HG03520 (cell line): ENCODE results near the gene ANO1.

ENCODE experiments used
- ATAC-seq: cut with Tn5 transposase; IDR thresholded peaks from one replicate; pipeline ENCODE4 v1.9.1; 2021; ENCODE audit warnings: mild to moderate bottlenecking, moderate library complexity; ENCODE audit not compliant: unreplicated experiment

Gene ANO1

GRCh38 chr11:70111269-70112016 is 33.3 kb downstream of the ANO1 start:
- no peak for ATAC-seq

DNA sequence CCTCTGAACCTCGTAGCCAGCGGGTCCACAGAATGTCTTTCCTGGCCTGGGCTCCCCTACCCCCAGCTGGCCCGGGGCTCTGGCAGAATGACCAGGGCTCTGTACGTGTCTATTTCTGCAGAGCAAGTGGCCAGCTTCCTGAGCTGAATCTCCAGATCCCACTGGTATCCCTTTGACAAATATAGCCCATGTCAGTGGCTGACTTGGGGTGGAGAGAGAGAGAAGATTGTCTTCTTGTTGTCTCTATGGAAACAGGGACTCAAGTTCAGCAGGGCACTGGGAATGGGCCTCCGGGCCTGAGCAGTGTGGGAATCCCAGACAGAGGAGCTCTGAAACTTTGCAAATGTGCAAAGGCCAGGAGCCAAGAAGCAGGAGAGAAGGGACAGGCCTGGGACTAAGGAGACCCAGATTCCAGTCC is 33.9 kb downstream of the ANO1 start:
- ATAC-seq = no peak

DNA sequence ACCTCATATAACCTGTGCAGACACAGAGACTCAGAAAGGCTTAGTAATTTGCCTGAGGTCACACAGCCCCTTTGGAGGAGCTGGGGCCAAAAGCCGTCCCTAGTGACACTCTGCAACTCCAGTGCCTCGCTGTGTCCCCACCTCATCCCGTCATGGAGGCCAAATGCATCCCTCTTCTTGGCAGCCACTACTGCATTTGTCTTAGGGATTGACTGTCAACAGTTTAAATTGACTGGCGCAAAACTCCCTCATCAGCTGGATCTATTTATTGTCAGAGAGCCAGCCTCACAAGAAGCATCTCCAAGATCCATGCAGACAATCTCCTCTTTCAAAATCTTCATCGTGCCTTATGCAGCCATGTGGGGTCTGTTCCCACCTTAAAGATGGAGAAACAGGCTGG is 35.7 kb downstream of the ANO1 start:
- no peak for ATAC-seq

DNA sequence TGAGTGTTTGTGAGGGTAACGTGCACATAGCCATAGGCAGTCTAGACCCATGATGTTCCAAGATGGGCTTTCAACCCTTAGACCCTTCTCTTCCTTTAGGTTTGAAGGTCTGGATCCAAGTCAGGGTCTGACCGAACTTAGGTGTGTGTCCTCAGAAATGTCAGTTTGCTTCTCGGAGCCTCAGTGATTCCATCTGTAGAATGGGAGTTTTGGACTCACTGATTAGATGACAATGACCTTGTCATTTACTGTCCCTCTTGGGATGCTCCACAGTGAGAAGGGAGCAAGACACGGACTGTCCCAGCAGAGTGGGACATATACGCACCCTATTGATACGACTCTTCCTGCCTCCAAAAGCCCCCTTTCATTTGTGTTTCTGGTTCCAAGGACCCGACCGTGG is 37.7 kb downstream of the ANO1 start:
- no peak for ATAC-seq

- ATAC-seq = no peak
Observed at GRCh38 chr11:70116386-70117065, 38.4 kb downstream of the ANO1 start.

GRCh38 chr11:70117567-70118145 is 39.5 kb downstream of the ANO1 start:
- no peak for ATAC-seq

GRCh38 chr11:70118642-70119041 is 40.5 kb downstream of the ANO1 start:
- ATAC-seq = no peak

- no peak for ATAC-seq
Observed at GRCh38 chr11:70119502-70119901, 41.4 kb downstream of the ANO1 start.

DNA sequence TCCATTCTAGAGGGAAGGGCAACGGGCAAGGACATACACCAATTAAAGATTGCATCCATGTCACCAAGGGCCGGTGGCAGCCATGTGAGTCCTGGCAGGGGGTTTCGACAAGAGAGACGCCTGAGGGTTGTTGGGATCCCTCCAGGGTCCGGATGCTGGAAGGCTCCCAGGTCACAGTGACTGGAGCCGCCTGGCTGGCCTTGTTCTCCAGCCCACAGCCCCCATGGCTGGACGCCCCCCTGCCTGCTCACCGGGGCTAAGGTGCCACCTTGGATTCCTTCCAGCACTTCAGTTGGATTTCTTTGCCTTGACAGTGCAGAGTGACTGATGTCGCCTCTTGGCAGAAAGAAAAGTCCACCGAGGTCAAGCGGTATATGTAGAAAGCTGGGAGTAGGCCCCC is 42.6 kb downstream of the ANO1 start:
- no peak for ATAC-seq

DNA sequence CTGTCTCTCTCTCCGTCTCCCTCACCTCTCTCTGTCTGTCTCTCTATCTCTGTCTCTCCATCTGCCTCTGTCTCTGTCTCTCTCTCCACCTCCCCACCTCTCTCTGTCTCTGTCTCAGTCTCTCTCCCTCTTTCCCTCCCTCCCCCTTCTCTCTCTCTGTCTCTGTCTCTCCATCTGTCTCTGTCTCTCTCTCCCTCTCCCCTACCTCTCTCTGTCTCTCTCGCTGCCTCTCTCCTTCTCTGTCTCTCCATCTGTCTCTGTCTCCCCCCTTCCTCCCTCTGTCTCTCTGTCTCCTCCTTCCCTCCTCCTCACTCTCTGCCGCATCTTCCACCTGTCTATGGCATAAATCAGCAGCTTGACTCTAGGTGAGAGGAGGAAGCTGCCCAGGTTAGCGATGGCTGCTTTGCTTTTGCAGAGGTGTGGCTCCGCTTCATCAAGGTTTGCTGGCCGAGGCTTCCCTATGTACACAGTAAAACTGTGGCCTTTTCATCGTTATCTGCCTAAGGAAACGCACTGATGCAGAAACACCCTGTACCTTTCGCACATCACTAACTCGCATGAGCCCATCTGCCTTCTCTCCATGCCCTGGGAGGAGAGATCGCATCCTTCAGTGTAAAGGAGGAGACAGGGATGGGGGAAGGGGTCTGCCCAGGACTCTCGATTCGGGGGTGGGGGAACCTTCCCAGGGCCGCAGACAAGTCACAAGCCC is 44.5 kb downstream of the ANO1 start:
- no peak for ATAC-seq

- no peak for ATAC-seq
Observed at GRCh38 chr11:70123711-70124110, 45.6 kb downstream of the ANO1 start.

GRCh38 chr11:70124321-70125000 is 46.3 kb downstream of the ANO1 start:
- no peak for ATAC-seq

DNA sequence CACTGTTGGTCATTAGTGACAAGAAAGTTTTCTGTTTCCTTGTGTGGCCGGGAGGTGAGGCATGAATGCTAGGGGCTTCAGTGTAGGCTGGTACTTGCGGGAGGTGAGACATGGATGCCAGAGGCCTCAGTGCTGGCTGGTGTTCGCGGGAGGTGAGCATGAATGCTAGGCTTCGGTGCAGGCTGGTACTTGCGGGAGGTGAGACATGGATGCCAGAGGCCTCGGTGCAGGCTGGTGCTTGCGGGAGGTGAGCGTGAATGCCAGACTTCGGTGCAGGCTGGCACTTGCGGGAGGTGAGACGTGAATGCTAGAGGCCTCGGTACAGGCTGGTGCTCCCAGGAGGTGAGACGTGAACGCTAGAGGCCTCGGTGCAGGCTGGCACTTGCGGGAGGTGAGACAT is 48.4 kb downstream of the ANO1 start:
- no peak for ATAC-seq

DNA sequence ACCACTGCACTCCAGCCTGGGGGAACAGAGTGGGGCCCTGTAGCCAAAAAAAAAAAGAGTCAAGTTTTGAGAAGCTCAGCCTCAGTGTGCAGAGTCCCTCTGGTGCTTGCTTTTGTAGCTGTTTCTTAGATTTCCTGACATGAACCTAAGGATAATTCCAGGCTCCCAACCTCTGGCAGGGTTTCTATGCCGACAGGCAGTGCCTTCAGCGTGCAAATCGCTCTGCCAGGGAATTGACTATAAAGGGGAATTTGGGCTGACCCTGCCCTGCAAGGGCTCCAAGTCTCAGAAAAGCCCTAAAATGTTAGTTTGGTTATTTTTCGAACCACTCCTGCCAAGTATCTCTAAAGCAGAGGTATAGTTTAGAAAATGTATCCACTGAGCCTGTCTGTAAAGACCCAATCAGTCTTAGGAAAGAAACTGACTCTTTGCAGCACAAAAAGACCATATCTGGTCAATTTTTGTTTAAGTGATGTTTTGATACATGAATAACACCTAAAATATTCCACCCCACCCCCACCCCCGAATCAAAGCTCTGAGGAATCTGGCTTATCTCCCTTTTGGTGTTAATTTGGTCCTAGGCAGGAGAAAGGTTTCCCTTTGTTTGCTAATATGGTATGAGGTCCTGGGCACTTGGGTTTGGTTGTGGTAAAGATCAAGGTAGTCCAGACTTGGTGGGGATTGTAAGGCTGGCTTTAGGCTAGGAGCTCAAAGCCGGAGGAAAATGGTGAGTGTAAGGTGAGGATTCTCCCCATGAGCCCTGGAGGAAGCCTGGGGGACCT is 49.7 kb downstream of the ANO1 start:
- ATAC-seq = no peak

DNA sequence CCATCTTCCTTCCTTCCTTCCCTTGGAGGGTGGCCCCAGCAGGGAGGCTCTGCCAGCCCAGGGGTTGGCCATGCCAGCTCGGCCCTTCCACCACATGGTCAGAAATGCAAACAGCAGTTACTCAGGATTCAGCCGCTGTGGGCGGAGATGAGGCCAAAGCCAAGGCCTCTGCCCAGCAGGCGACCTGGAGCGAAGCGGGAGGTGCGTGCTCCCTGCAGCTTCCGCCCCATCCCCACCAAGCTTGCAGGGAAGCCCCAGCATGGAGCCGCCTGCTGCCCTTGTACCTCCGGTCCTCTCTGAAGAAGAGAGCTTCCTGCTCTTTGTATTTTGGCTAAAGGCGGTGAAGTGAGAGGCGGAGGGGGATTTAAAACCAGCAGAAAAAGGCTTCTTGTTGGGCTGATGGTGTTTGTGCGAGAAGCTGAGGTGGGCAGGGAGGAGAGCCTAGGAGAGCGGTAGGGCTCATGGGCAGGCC is 50.4 kb downstream of the ANO1 start:
- no peak for ATAC-seq

DNA sequence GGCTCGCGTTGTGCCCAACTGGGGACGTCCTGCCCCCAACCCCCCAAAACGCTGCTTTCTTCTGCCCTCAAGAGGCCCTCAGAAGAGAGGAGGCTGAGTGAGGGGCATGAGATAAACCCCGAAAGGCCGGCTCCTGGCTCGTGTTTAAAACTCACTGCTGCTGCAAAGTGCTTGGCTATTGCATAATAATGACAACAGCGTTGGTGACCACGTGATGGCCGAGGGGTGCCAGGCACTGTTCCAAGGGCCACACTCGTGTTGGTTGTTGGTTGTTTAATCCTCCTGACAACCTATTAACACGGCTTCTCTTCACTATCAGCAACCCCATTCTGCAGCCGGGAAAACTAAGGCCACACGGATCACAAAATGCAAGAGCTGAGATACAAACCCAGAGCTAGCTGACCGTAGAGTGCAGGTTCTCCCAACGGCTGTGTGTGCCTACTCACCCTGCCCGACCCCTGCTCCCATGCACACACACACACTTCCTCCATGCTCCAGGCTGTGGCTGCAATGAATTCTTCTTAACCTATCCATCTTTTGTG is 51.0 kb downstream of the ANO1 start:
- no peak for ATAC-seq

- no peak for ATAC-seq
Observed at GRCh38 chr11:70130636-70131035, 52.5 kb downstream of the ANO1 start.

- ATAC-seq = no peak
Observed at GRCh38 chr11:70131606-70132190, 53.6 kb downstream of the ANO1 start.

DNA sequence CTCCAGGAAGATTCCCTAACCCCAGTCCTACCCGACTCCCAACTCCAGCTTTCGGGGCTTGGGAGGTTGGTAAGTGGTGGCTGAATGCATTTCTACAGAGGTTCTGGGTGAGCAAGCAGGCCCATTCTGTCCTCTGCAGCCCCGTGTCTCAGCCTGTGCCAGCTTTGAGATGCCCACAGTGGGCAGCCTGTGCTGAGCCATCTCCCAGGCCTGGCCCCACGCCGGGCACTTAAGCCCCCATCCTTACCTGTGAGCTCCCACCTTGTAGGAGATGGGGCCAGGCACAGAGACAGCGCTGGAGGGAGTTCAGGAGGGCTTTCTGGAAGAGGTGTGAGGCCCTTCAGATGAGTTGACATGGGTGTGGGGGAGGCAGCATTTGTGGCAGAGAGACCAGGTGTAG is 54.5 kb downstream of the ANO1 start:
- ATAC-seq = no peak
